ENCODE data around the gene FRAS1.

DNA sequence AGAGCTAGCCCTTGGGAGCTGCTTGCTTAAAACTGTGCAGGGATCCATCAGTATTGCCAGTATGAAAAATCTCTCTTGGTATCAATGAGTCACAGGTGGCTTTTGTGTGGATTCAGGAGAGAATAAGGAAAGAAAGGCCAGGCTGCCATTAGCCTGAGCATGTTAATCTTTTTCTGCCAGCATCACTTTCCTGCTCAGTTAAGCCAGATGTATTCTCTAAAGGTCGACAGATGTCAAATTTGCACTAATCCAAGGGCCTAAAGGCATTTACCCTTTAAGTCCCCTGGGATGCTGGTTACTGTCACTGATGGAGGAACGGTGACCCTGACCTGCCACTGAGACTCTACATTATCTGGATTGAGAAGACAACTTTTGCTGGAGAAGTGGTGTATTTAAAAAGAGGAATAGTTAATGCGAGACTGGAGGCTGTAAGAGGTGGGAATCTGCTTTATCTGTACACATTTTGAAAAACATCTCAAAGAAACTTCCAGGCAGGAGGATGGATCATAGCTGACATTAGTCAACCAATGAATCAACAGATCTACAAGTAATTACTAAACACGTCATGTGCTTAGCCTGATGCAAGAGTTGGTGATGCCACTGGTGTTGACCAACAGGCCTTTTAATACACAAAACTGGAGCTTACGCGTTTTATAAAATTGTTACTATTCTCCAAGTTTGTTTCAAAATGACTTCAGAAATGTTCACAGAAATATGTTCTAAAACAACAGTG lies 253.1 kb downstream of the FRAS1 start:
- TF ChIP-seq POLR2A (IDR thresholded peaks at IDR 0.05; ENCODE audit: low read depth, low read length) (no peak), POLR2AphosphoS5 (IDR thresholded peaks at IDR 0.05; ENCODE audit: low read depth, low read length) (no peak), POU2F2 (IDR thresholded peaks at IDR 0.05; ENCODE audit: low read depth, low read length) (no peak), TAF1 (IDR thresholded peaks at IDR 0.05; ENCODE audit: low read depth, low read length) (no peak), PAX5 (IDR thresholded peaks at IDR 0.05; ENCODE audit: insufficient read depth, low read length, severe bottlenecking) (no peak)

Measured in GM12891 (cell line).